HepG2 (cell line): ENCODE results near the gene ELL.

Experiments
- POLR2A ChIP-seq, 2 experiments: IDR thresholded peaks; 2 replicates each; pipeline ENCODE4 v1.6.1; 2011; ENCODE audit warnings: low read depth in 2 of 2, low read length in 2 of 2, mild to moderate bottlenecking in 1 of 2, moderate library complexity in 1 of 2; ENCODE audit not compliant: insufficient read depth in 1 of 2
- PRMT3 ChIP-seq: sonication (generic); formaldehyde crosslinking; IDR thresholded peaks from 2 replicates; pipeline ENCODE4 v1.8.1; 2022; ENCODE audit warnings: low read depth, mild to moderate bottlenecking, moderate library complexity, missing genetic modification reagents, borderline replicate concordance
- RERE ChIP-seq: IDR thresholded peaks from 2 replicates; pipeline ENCODE4 v1.6.1; 2016; ENCODE audit warnings: low read depth, missing genetic modification reagents, missing compliant biosample characterization
- ZNF280B ChIP-seq: sonication (generic); formaldehyde crosslinking; IDR thresholded peaks from 2 replicates; pipeline ENCODE4 v1.5.0; 2020; ENCODE audit warnings: missing genetic modification reagents, mild to moderate bottlenecking, borderline replicate concordance
- ZNF674 ChIP-seq: sonication (generic); formaldehyde crosslinking; IDR thresholded peaks from 2 replicates; pipeline ENCODE4 v1.5.0; 2020; ENCODE audit warnings: low read depth, mild to moderate bottlenecking, missing genetic modification reagents

DNA sequence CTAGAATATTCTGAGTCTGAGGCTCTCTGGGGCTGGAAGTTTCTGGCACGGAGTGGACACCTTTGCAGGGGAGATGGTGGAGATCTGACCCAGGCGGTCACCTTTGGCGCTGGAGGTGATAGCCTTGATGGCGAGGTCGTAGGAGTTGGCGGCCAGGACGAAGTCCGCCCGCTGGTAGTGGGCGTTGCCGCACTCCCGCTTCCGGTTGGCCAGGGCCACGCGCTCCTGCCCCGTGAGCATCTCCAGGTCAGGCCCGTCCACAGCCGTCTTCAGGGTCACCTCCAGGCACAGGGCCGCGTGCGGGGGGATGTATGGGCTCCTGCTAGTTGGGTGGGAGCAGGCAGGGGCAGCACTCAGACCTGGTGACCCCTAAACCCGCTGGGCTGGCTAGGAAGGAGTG lies 16.2 kb upstream of the ELL start:
- TF ChIP-seq PRMT3 (CRISPR knock-in tag), result no peak
- TF ChIP-seq ZNF280B (CRISPR knock-in tag), result no peak
- no peak for TF ChIP-seq ZNF674 (CRISPR knock-in tag)
- no peak for TF ChIP-seq RERE
- TF ChIP-seq POLR2A (IDR thresholded peaks at IDR 0.05; ENCODE audit: insufficient read depth in 1 of 2, low read depth in 2 of 2, low read length in 2 of 2), result no peak
